HUES48 (cell line): ENCODE results near the gene ATP2B1.

ENCODE experiments used
- H3K27ac ChIP-seq: one replicate; pipeline ENCODE4 v1.7.0; 2013; ENCODE audit warnings: low read depth, low read length, inconsistent platforms
- H3K27me3 ChIP-seq: 2 replicates; pipeline ENCODE4 v1.6.1; 2013; ENCODE audit warnings: mild to moderate bottlenecking, low read length; ENCODE audit not compliant: control insufficient read depth, insufficient read depth
- H3K36me3 ChIP-seq: 2 replicates; pipeline ENCODE4 v1.6.1; 2013; ENCODE audit warnings: low read length; ENCODE audit not compliant: control insufficient read depth, insufficient read depth
- H3K4me1 ChIP-seq: 2 replicates; pipeline ENCODE4 v1.6.1; 2013; ENCODE audit warnings: mild to moderate bottlenecking, low read length; ENCODE audit not compliant: control insufficient read depth, insufficient read depth
- H3K4me3 ChIP-seq: 2 replicates; pipeline ENCODE4 v1.5.1; 2013; ENCODE audit warnings: mild to moderate bottlenecking, low read depth, low read length
- H3K9ac ChIP-seq: 2 replicates; pipeline ENCODE4 v1.6.1; 2013; ENCODE audit warnings: mild to moderate bottlenecking, low read depth, low read length, moderate library complexity
- H3K9me3 ChIP-seq: 2 replicates; pipeline ENCODE4 v1.6.1; 2013; ENCODE audit warnings: low read length; ENCODE audit not compliant: control insufficient read depth, insufficient read depth

Gene ATP2B1

GRCh38 chr12:89740943-89741342 lies 32.3 kb upstream of the ATP2B1 start:
- no peak overlapping the region for H3K9ac ChIP-seq
- no peaks in the 10 kb centered on the region for H3K9me3 ChIP-seq
- no peaks in the 10 kb centered on the region for H3K4me1 ChIP-seq
- H3K27me3 ChIP-seq, result no peaks in the 10 kb centered on the region
- H3K27ac ChIP-seq, result no peak overlapping the region
- H3K4me3 ChIP-seq, result no peak overlapping the region
- no peaks in the 10 kb centered on the region for H3K36me3 ChIP-seq

DNA sequence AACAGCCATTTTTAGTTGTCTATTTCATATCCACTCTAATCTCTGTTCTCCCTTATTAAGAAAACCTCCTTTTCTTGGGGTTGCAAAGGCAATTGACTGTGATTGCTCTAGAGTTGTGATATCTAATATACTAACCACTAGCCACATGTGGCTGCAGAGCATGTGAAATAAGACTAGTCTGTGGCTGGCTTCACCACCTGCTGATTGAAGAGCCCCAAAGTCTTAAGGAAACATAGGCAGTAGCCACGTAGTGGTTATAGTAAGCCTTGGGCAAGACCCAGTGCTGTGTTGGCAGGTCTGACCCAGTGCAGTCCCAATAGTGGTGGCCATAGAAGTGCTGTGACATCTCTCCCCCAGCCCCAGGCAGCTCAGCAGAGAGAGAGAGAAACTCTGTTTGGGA lies 28.4 kb upstream of the ATP2B1 start:
- Histone ChIP-seq H3K9ac (no peak overlapping the region), H3K36me3 (no peaks in the 10 kb centered on the region), H3K4me3 (no peak overlapping the region), H3K27me3 (no peaks in the 10 kb centered on the region), H3K9me3 (no peaks in the 10 kb centered on the region), H3K27ac (no peak overlapping the region), H3K4me1 (no peaks in the 10 kb centered on the region)

- Histone ChIP-seq H3K27ac (no peak overlapping the region), H3K36me3 (no peaks in the 10 kb centered on the region), H3K4me3 (no peak overlapping the region), H3K9me3 (no peaks in the 10 kb centered on the region), H3K4me1 (no peaks in the 10 kb centered on the region), H3K9ac (no peak overlapping the region), H3K27me3 (no peaks in the 10 kb centered on the region)
These were observed 25.1 kb upstream of the ATP2B1 start for GRCh38 chr12:89733579-89734201.

DNA sequence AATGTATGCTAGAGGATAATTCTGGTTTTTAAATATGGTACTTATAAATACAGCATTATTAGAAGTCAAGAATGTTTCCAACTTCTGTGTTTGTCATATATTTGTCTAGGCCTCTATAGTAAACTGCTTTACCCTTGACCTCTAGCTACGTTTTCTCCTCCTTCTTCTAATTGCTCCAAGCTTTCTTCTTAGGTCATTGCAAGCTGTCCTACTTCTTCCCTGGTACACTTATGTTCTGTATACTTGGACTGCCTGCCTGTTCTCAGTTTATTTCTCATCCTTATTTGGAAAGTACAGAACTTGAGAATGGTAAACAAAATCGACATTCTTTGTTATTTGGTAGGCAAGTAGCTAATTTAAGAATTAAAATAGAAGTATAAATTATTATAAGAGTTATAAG lies 23.9 kb upstream of the ATP2B1 start:
- Histone ChIP-seq H3K27me3 (no peaks in the 10 kb centered on the region), H3K4me1 (no peaks in the 10 kb centered on the region), H3K9ac (no peak overlapping the region), H3K4me3 (no peak overlapping the region), H3K36me3 (no peaks in the 10 kb centered on the region), H3K9me3 (no peaks in the 10 kb centered on the region), H3K27ac (no peak overlapping the region)

- H3K27ac ChIP-seq, result no peak overlapping the region
- no peaks in the 10 kb centered on the region for H3K27me3 ChIP-seq
- H3K4me1 ChIP-seq, result no peaks in the 10 kb centered on the region
- H3K36me3 ChIP-seq, result no peaks in the 10 kb centered on the region
- no peak overlapping the region for H3K4me3 ChIP-seq
- no peaks in the 10 kb centered on the region for H3K9me3 ChIP-seq
- H3K9ac ChIP-seq, result no peak overlapping the region
These were observed 23.0 kb upstream of the ATP2B1 start for GRCh38 chr12:89731614-89732013.

- H3K4me3 ChIP-seq, result no peak overlapping the region
- H3K4me1 ChIP-seq, result no peaks in the 10 kb centered on the region
- H3K36me3 ChIP-seq, result no peaks in the 10 kb centered on the region
- no peaks in the 10 kb centered on the region for H3K9me3 ChIP-seq
- H3K27me3 ChIP-seq, result no peaks in the 10 kb centered on the region
- no peak overlapping the region for H3K27ac ChIP-seq
- no peak overlapping the region for H3K9ac ChIP-seq
These were observed 22.5 kb upstream of the ATP2B1 start for GRCh38 chr12:89731089-89731488.

DNA sequence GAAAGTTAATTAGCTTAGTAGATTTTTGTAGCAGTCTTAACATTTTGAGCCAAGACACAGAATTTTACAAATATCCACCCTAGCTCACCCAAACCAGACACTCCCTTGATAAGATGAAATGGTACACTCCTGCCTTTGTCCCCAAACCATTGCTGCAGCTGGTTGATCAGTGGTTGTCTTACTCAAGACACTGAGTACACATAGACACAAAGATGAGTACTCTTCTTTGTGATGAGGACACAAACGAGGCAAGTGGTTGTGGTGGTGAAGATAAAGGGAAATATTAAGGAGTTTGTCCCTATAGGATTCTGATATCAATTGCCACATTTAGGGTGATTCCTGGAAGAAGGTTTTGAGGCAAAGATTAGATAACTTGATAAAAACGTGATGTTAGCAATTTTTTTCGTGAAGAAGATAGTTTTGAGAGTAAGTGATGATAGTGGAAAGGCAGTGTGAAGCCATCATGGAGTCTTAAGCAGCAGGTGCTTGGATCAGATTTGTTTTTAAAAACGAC lies 21.4 kb upstream of the ATP2B1 start:
- H3K9ac ChIP-seq, result no peak overlapping the region
- no peak overlapping the region for H3K4me3 ChIP-seq
- H3K9me3 ChIP-seq, result no peaks in the 10 kb centered on the region
- H3K27me3 ChIP-seq, result no peaks in the 10 kb centered on the region
- no peaks in the 10 kb centered on the region for H3K4me1 ChIP-seq
- H3K27ac ChIP-seq, result no peak overlapping the region
- H3K36me3 ChIP-seq, result no peaks in the 10 kb centered on the region

GRCh38 chr12:89723276-89723675 lies 14.6 kb upstream of the ATP2B1 start:
- no peaks in the 10 kb centered on the region for H3K9me3 ChIP-seq
- H3K9ac ChIP-seq, result no peak overlapping the region
- H3K36me3 ChIP-seq, result no peaks in the 10 kb centered on the region
- H3K27ac ChIP-seq, result no peak overlapping the region
- H3K4me3 ChIP-seq, result no peak overlapping the region
- no peaks in the 10 kb centered on the region for H3K27me3 ChIP-seq
- H3K4me1 ChIP-seq, result no peaks in the 10 kb centered on the region

DNA sequence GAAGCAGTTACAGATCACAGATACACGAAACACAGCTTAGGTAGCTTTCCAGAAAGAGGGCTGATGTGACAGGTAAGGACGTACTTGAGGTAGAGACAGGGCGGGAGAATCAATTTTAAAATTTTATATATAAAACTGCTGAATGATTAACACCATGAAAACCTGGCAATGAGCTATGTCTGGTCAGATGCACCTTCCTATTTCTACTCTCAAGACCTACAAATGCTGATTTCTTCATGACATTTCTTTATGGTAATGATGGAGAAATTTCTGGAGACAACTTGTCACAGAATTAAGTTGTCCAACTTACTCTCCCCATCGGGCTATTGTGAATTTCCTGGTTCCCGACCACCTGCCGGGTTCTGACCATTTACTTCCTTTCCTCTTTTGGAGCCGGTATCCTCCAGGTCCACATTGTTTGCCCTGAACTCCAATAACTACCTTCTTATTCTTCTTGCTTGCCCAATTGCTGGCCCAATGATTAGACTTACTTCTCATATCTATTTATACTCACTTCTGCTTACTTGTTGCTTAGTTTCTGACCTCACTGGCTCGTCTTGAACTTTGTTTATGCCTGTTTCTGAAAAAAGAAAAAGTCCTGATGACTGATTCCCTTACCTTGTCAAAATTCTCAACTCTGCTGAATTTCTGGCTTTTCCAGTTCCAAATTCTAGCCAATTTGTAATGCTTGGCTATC lies 12.8 kb upstream of the ATP2B1 start:
- Histone ChIP-seq H3K9me3 (no peaks in the 10 kb centered on the region), H3K27ac (no peak overlapping the region), H3K27me3 (no peaks in the 10 kb centered on the region), H3K9ac (no peak overlapping the region), H3K36me3 (no peaks in the 10 kb centered on the region), H3K4me3 (no peak overlapping the region), H3K4me1 (no peaks in the 10 kb centered on the region)

- Histone ChIP-seq H3K27me3 (no peaks in the 10 kb centered on the region), H3K9me3 (peaks cover 9% of the 10 kb centered on the region), H3K4me3 (no peak overlapping the region), H3K27ac (no peak overlapping the region), H3K4me1 (no peaks in the 10 kb centered on the region), H3K9ac (no peak overlapping the region), H3K36me3 (no peaks in the 10 kb centered on the region)
These were observed 9.3 kb upstream of the ATP2B1 start for GRCh38 chr12:89717759-89718523.

GRCh38 chr12:89712706-89713105 lies 4.1 kb upstream of the ATP2B1 start:
- H3K36me3 ChIP-seq, result no peaks in the 10 kb centered on the region
- H3K27me3 ChIP-seq, result peaks cover 16% of the 10 kb centered on the region
- H3K9ac ChIP-seq, result no peak overlapping the region
- H3K9me3 ChIP-seq, result peaks cover 9% of the 10 kb centered on the region
- no peak overlapping the region for H3K4me3 ChIP-seq
- no peak overlapping the region for H3K27ac ChIP-seq
- no peaks in the 10 kb centered on the region for H3K4me1 ChIP-seq
